GM21360 (cell line): ENCODE measurements around the gene PCNX1.
"Not testable (repeated sequence)": the region's sequence is repeated elsewhere in the genome, so short reads cannot be mapped to it uniquely, and the experiment has no call there.

ENCODE experiments used
- ATAC-seq: cut with Tn5 transposase; IDR thresholded peaks from one replicate; pipeline ENCODE4 v1.9.1; 2021; ENCODE audit warnings: mild to moderate bottlenecking, moderate library complexity; ENCODE audit not compliant: unreplicated experiment

The PCNX1 gene

GRCh38 chr14:71005076-71005475 lies 97.8 kb downstream of the PCNX1 start:
- no peak for ATAC-seq

GRCh38 chr14:71006200-71006563 lies 98.9 kb downstream of the PCNX1 start:
- ATAC-seq: no peak

DNA sequence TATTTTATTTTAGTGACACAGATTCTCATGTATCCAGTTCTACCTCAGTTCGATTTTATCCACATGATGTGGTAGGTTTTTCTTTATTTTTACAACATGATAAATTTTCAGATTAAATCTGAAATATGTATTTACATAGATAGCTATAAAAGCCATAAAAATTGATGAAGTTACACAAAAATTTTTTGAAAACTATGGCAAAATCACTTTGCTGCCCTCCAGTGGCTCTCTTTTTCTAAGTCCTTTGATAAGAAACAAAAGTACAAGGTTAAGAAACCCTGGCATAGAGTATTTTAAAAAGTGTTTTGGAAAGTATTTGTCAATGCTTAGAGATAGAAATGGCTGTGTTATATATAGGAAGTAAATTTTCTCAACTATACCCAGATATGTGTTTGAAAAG lies 104.2 kb downstream of the PCNX1 start:
- ATAC-seq: no peak

DNA sequence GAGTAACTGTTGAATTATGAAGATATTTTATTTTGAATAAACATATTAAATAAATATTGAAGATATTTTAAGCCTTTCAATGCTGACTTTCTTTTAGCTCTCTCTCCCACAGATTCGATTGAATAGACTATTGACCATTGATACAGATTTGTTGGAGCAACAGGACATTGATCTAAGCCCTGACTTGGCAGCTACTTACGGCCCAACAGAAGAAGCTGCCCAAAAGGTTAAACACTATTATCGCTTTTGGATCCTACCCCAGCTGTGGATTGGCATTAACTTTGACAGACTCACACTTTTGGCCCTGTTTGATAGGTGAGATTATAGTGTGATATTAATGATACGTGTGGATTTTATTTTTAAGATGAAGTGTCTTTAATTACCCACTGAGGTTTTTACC lies 105.6 kb downstream of the PCNX1 start:
- no peak for ATAC-seq

DNA sequence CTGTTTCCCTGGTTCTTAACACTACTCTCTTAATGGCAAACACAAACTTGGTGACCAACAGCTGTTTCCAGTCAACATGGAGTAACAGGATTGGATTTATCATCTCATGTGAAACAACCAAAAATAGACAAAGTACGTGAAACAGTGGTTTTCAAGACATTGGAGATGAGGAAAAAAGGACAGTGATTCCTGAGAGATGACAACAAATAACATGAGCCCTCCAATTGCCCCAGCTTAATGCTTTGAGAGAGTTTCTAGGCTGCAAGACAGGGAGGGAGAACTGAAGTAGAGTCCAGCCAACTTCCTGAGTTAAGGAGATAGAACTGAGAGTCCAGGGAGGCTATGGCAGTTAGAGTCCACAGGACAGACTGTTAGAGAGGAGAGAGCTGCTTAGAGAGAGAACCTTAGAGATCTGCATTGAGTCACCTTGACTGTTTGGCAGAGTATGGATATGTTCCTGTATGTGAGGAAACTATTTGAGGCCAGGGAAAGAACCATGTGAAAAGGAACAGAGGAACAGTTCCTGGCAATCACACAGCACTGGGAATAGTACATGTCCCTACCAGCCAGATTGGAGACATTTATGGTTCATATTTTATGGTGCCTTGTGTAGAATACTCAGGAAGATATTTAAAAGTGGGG lies 106.4 kb downstream of the PCNX1 start:
- no peak for ATAC-seq

- not testable (repeated sequence) for ATAC-seq
Measured at GRCh38 chr14:71019917-71020316, 112.7 kb downstream of the PCNX1 start.

DNA sequence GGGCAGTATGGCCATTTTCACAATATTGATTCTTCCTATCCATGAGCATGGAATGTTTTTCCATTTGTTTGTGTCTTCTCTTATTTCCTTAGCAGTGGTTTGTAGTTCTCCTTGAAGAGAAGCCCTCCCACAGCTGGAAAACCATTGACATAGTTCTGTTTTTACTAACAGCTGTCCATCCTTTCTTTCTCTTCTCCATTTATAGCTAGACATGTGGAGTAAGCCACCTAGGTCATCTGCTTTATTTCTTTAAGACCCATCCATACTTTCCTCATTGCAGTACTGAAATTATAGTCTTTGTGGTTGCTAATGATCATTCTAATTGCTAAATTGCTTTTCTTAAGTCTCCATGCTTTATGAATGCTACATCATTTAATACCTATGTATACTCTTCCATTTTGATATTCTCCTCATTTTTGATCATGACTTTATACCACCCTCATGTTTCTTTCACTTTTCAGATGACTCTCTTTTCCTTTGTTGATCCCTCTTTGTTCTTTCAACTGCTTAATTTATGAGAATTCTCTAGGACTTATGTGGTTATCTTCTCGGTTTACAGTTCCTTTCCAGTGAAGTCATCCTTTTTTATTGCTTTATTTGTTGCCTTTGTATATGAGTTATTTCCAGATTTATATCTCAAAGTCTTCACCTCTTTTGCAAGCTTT lies 114.2 kb downstream of the PCNX1 start:
- ATAC-seq: no peak

GRCh38 chr14:71022012-71022869 lies 115.0 kb downstream of the PCNX1 start:
- no peak for ATAC-seq

DNA sequence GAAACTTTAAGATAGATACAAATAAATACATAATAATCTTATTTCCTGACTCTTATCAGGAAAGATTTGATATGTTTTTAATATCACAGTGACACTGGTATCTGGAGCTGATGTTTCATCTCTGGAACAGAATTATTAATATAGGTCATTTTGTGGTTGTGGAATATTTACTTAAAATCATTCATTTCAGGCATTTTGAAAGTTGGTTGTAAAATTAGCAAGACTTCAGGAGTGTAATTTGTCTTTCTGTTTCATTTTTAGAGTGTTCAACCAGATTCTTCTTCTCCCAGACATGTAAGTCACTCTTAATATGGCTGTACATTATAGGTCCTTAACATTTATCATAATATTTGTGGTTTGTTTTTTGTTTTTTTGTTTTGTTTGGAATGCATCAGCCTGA lies 115.7 kb downstream of the PCNX1 start:
- ATAC-seq: no peak

- no peak for ATAC-seq
Measured at GRCh38 chr14:71029236-71029781, 122.0 kb downstream of the PCNX1 start.

DNA sequence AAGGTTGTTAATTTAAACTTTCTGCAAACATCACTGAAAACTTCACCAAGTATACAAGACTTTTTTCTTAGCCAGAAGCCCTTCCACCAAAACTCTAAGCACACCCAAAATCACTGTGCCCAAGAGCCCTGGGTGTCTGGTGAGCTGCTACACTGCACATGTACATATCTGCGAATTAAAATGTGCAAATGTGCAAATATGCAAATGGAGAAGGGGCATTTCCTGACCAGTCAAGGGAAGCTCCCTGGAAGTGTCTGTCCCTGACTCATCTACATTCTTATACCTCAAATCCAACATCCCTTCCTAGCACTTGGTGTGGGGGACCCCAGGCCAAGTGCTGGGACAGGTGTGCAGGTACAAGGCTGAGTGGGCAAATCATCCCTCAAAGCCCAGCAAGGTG lies 123.7 kb downstream of the PCNX1 start:
- ATAC-seq: no peak

DNA sequence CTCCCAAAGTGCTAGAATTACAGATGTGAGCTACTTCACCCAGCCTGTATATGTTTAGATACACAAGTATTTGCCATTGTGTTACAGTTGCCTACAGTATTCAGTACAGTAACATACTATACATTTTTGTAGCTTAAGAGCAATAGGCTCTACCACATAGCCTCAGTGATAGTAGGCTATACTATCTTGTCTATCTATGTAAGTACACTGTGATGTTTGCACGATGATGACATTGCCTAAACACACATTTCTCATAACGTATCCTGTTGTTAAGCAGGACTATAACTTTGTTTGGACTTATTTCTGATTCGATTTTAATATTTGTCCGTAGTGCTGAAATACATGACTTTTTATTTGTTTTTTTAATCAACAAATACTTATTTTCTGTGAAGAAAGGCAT lies 129.2 kb downstream of the PCNX1 start:
- no peak for ATAC-seq

GRCh38 chr14:71048393-71048792 lies 141.1 kb downstream of the PCNX1 start:
- ATAC-seq: no peak

DNA sequence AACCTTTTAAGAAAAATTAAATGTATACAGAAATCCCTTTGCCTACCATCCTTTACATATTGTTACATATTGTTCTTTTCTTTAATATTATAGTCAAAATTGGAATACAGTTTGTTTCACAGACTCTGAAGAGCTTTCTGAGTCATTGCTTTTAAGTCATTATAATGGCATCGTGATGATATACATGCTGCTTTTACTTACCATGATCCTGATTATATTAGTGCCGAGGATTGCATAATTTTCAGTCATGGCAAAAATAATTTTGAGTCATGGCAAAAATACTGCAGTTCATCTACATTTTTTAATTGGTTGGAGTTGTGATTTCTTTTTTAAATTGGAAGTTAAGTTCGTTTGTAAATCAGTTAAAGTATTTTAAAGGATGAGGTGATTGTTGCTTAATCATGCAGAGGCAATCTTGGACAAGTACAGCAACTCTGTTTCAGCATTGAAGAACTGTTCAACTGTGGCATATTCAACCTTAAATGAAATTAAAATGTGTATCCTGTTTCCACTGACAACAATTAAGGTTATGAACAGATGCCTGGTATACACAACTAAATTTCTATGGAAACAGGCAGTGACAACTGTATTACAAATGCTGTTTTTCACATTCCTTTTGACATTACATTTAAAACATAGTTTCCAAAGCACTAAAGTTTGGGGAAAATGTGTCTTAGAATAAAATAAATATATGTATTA lies 142.3 kb downstream of the PCNX1 start:
- ATAC-seq: no peak

- no peak for ATAC-seq
Measured at GRCh38 chr14:71050227-71050823, 143.1 kb downstream of the PCNX1 start.

DNA sequence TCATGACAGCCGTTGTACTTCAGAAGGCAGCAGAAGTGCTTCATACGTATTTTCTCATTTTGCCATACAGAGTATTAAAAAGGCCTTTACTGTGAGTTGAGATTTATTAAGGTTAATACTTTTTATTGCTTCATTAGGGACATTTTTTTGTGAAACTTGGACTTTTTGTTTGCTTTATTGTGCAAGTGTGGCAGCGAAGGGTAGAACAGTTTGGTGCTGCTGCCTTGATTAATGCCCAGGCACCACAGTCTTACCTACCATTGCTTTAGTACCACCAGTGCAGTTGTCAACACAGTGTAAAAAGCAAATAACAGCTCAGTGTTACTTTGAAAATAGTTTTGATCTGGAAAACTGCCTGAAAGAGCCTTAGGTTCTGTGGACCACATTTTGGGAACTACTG lies 147.4 kb downstream of the PCNX1 start:
- ATAC-seq: no peak

DNA sequence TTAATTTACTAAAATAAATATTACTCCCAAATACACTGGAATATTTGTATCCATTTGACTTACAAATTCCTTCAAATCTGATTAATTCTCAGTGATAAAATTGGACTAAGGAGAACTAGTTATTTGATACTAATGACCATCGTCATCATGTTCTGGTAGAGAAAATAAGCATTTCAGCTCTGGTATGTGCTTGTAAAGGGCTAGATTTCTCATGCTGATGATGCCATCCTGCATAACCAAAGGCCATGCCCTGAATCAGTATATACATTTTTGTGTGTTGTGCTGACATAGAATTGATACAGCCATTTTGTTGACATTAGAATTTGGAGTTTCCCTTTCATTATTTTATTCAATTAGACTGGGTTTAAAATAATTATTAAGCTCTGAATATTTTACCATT lies 148.9 kb downstream of the PCNX1 start:
- no peak for ATAC-seq

GRCh38 chr14:71060274-71060673 lies 153.0 kb downstream of the PCNX1 start:
- no peak for ATAC-seq

- ATAC-seq: no peak
Measured at GRCh38 chr14:71060825-71061455, 153.7 kb downstream of the PCNX1 start.

- no peak for ATAC-seq
Measured at GRCh38 chr14:71061458-71061857, 154.2 kb downstream of the PCNX1 start.
